Left lobe of liver (tissue), 2 donors: ENCODE measurements around the gene PUM2. TPM values are rescaled to one million over a fixed set of nuclear protein-coding genes. Genes with fewer than 3 reads are reported as not detected.
A peak's percentile ranks its signal among the peaks of the same experiment; 100 is the strongest.
"Not testable (repeated sequence)": the region's sequence is repeated elsewhere in the genome, so short reads cannot be mapped to it uniquely, and the experiment has no call there.

Source experiments
- ATAC-seq: fragments of 200-7000 bp; cut with Tn5 transposase; one replicate; pipeline ENCODE4 v1.9.1; 2020; ENCODE audit warnings: mild to moderate bottlenecking, moderate library complexity
- DNase-seq: peaks from one replicate; pipeline ENCODE4 v3.0.0-alpha.2; 2020; ENCODE audit warnings: low spot score
- total RNA-seq: library from RNA; stranded (reverse); gene quantifications from one replicate; pipeline ENCODE4 v1.2.1, GENCODE V29; 2021
- donor health status: DM: no; HTN: no; CAD: no; lungs with moderate emphysema.
- donor health status: DM: no; HTN: yes; CAD: no.

Gene PUM2
- total RNA-seq, 1 donor from 2014 or later, result 47.5 TPM

DNA sequence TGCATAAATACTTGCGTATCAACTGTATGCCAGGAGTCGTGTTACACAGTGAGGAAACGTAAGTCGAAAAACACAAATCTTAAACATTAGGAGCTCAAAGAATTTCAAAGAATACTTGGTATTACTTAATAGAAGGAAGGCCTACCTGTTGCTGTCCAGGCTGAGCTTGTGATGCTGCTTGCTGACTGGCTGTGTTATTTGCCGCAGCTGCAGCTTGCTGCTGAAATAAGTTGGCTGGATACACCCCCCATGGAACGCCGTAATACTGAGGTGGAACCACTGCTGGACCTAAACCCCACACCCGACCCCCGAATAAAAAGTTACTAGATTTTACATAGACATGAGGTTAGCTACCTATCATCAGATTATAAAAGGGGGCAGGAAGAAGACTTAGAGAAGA is 56.4 kb downstream of the PUM2 start:
- DNase-seq, result no peak
- ATAC-seq, result no peak

DNA sequence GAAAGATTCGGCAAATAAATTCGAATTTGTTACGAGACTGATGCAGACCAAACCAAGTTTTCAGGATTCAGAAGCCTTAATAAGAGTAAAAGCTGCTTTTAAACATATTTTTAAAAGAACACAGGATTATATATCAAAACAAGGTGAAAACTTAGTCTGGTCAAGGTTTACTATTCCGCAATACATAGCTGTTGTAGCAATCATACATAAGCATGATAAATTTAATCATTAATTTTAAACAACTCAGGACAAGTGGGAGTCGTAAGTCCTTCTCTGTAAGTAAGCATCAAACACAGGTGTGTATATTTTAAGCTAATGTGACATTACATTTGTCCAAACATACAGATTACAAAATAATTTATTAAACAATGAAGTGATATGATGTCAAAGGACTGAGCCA is 57.7 kb downstream of the PUM2 start:
- ATAC-seq, result peak; percentile 68
- DNase-seq, result no peak

DNA sequence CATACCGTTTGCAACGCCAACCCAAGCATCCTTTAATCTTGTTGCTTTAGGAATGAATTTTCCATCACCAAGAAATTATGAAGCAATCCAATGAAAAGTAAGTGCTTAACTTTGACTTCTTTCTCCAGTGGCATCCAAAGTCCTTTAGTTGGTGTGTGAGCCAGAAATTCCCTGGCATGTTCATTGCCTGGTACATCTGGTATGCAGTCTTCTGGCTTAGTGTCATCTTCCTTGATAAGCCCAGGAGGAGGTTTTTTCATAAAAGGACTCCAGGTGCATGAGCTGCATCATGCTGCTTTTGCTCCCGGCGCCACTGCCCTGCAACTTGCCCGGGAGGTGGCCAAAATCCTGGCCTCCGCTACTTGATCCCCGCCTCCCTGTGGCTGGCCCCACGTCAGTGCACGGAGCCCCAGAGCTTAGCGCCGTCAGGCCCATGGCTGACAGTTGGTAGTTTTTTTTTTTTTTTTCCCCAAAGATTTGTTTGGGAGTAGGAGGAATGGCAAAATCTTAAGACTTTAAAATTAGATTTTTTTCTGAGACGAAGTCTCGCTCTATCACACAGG is 58.7 kb downstream of the PUM2 start:
- DNase-seq (peak; percentile 49), ATAC-seq (peak; percentile 64)

DNA sequence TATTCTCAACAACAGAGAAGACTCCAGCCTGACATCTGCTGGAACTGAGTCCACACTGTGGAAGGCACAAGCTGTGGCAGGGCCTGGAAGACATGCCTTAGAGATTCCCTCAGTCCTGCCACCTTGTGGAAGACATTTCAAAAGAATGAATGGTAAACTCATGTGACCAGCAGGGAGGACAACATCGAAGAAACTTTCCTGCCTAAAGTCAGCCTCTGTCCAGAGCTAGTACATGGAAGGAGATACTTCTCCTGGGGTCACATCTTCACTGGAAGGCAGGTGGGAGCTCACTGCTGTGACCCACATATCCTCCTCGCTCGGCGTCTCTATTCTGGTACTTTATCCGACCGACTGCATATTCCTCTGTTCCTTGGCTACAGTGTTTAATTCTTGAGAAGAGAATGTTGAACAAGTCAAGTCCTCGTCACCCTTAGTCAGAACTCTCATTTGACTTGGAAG is 59.5 kb downstream of the PUM2 start:
- ATAC-seq, result peak; percentile 77
- peak; percentile 47 for DNase-seq

DNA sequence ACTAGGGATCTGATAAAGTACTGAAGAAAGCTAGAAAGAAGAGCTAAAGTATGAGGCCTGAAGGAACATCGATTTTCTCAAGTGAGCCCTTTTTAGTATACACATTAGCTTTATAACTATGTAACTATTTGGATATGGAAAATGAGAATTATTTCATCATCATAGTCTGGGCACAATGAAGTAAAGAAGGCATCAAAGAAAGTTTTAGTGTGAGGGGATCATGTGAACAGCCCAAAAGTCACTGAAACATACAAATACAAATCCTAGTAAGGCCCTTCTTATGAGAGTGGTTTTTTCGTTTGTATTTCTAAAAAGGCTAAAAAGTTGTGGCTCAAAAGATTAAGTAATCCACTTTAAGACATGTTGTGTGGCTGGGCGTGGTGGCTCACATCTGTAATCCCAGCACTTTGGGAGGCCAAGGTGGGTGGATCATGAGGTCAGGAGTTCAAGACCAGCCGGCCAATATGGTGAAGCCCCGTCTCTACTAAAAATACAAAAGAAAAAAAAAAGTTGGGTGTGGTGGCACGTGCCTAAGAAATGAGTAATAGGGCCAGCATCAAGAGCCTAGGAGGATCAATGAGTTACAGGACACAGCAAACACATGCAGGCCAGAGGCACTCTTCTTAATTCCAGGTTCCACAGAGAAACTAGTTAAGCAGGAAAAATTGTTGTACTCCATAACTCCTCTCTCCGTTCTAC is 61.9 kb downstream of the PUM2 start:
- DNase-seq, result no peak
- no peak for ATAC-seq

DNA sequence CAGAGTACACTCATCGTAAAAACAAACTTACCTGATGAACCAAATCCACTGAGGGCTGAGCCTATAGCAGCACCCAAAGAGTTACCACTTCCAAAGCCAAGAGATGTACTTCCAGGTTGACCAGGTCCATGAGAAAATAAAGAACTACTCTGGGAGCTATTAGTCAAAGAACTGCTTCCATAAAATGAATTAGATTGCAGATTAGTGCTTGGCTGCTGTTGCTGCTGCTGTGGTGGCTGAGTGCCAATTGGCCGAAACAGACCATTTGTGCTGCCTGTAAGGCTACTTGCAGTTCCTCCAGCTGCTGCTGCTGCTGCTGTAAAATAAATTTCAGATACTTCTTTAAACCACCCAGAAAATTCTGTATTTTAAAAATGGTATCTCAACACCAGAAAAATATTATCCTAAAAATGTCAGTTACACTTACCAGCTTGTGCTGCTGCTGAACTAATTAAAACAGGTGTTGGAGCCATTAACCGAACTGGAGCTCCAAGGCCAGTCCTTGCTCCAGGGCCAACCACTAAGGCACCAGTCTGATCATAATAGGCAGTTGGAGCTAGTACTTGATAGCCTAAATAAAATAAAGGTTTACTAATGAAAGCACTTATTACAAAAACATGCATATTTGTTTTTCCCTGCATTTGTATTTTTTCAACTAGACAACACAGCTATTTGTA is 67.6 kb downstream of the PUM2 start:
- peak; percentile 66 for DNase-seq

DNA sequence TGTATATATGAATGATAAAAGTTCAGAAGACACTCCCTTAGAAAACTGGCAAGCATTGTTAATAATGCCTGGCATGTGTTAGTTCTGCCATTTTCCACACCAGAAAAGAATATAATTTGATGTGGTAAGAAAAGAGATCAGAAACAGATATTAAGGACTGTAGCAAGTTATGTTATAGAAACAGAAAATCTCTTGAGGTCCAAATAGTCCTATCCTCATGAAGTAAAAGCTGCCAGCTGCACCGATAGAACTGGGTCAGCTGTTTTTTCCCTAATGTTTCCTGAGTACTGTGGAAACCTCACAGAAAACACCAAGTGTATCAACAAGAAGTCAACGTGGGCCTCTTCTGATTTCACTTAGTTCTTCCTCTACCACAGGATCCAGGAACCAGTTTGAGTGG is 68.8 kb downstream of the PUM2 start:
- no peak for DNase-seq
- no peak for ATAC-seq

More for the DNA sequence above, 67.6 kb downstream of the PUM2 start:
- peak; percentile 73 for ATAC-seq

DNA sequence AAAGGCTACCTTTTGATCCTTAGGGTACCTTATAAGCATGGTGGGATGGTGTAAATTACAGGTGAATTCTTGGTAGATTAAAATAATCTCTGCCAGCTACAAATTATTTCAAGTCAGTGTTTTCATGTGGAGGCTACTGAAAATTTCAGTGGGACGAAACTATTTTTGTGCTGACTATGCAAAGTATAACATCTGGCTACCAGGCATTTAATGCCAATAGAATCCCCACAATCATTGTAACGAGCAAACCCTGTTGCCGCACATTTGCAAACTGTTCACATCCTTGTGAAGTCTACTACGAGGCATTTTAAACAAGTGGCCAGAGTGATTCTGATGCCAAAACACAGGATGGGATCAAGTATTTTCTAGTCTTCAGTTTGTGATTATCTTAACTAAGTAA is 77.6 kb downstream of the PUM2 start:
- no peak for ATAC-seq
- no peak for DNase-seq

DNA sequence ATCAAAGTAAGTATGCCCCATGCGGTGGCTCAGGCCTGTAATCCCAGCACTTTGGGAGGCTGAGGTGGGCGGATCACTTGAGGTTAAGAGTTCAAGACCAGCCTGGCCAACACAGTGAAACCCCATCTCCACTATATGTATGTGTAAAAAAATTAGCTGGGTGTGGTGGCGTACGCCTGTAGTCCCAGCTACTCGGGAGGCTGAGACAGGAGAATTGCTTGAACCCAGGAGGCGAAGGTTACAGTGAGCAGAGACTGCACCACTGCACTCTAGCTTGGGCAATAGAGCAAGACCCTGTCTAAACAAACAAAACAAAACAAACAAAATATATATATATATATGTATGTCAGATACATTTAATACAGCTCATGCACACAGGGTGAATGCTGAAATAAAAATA is 82.3 kb downstream of the PUM2 start:
- DNase-seq, ATAC-seq: not testable (repeated sequence)

DNA sequence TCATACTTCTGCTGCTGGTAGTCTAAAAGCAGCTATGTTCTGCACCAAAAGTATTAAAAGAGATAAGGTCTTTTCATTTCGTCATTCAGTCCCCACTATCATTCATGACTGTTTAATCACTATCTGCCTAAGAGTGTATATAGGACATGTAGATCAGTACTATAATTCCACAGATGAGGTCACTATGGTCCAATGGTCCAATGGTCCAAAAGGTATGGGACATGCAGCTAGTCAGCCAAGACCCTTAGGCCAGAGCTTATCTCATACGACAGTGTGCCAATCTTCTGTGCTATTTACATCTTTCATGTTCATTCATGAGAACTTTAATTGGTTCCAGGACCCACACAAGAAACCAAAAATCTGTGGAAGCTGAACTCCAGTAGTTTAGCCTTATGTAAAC is 83.1 kb downstream of the PUM2 start:
- ATAC-seq, result peak; percentile 32

DNA sequence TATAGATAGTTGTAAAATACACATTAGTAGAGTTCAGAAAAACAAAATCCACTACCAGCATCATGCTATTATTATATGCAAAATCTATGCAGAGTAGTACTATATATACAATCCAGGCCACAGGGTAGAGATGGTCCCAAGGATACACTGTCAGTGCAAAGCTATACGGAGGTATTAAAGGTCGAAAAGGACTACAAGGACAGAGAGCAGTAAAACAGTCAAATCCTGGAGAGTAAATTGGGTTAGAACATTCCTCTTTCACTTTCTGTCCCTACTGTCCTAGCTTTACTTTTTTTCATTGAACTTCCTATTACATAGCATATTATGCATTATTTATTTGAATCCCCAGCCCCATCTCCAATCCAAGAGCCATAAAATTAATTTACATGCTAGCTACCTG is 86.0 kb downstream of the PUM2 start:
- ATAC-seq, result peak; percentile 40

More for the DNA sequence above, 83.1 kb downstream of the PUM2 start:
- DNase-seq, result no peak

DNA sequence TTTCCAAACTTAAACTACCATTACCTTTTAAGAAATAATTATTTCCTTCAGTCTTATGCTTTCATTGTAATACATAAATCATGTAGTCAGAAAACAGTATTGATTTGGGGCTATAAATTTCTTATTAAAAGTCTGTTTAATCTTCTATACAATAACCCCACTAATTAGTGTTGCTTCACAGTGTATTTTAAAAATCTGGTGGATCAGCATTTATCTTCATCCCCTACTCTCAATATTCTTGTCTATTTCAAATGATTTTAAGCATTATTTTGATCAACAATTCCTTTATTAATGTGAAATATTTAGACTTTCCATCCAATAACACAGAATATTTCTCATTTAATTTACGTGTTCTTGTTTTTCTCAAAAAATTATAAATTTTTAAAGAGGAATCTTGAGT is 93.2 kb downstream of the PUM2 start:
- ATAC-seq, result no peak

More for the DNA sequence above, 86.0 kb downstream of the PUM2 start:
- DNase-seq, result no peak

DNA sequence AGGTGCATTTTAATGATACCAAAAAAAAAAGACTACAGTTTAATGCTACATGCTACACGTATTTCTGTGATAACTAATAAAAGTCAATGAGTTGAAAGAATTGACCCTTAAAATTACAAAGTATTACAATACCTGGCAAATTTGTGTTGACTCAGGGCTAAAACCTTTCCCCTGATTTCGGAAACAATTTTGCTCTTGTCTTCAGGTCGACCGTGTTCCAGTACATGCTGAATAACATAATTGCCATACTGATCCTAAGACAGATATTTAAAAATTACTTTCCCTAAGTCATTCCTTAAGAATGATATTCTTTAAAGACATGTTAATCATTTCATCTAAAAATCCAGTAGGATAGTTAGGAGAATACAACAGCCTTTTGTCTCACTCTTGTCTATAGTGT is 95.9 kb downstream of the PUM2 start:
- DNase-seq, result no peak
- no peak for ATAC-seq

More for the DNA sequence above, 93.2 kb downstream of the PUM2 start:
- DNase-seq, result no peak

DNA sequence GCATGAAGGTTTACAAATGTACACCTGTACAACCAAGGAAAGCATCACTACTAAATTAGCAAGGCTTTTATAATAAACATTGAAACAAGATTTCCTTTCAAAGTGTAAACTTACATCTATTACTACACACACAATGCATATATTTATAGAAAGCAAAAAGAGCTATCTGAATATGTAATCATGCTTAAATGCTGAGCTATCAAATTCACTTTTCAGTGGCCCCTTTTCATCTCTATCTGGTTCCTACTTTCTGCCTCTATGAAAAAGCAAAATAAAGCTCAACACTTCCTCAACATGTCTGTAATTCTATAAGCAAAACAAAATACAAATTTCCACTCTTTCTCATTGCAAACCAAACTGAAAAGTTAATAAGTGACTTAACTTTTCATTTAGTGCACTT is 100.2 kb downstream of the PUM2 start:
- no peak for DNase-seq
- no peak for ATAC-seq

DNA sequence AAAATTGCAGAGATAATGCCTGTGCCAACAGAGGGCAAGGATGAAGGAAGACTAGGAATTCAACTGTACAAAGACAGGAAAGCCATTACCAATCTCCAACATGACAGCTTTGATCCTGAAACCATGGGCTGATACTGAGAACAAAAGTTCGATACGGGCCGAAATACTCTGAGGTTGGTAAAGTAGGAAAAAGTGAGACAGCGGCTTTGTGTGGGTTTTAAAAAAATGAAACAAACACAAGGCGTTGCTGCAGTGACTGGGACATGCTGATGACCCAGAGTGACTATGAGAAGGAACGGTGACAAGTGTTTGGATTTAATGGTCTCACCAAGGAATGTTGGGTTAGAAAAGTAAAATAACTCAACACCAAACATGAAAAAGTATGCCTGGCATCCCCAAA is 101.5 kb downstream of the PUM2 start:
- no peak for DNase-seq

DNA sequence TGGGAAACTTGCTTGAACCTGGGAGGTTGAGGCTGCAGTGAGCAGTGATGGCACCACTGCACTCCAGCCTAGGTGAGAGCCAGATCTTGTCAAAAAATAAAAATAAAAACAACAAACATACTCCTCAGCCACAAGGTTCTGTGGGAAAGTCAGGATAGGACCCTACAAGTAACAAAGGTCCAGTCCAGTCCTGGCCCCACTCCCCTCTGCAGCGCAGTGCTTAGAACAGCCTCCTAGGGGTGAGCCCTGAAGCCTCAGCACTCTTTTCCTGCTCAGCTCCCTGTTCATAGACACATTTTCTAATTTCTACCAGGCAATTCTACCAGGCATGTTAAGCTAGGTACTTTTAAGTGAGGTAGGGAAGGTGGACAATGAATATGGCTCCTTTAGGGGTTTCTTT is 103.6 kb downstream of the PUM2 start:
- ATAC-seq (no peak), DNase-seq (no peak)

More for the DNA sequence above, 101.5 kb downstream of the PUM2 start:
- no peak for ATAC-seq

DNA sequence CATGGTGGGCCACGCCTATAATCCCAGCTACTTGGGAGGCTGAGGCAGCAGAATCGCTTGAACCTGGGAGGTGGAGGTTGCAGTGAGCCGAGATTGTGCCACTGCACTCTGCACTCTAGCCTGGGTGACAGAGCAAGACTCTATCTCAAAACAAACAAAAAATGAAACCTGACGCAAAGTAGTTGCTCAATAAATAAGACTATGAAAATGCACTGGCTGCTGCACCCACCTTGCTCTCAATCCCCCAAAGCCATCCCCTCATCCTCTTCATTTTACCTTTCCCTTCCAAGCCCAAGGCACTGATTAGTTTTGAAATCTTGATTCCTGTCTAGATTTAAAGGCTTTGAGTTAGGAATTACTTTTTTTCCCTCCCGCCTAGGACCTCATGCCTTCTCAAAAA is 107.0 kb downstream of the PUM2 start:
- ATAC-seq, result peak; percentile 31
- not testable (repeated sequence) for DNase-seq

DNA sequence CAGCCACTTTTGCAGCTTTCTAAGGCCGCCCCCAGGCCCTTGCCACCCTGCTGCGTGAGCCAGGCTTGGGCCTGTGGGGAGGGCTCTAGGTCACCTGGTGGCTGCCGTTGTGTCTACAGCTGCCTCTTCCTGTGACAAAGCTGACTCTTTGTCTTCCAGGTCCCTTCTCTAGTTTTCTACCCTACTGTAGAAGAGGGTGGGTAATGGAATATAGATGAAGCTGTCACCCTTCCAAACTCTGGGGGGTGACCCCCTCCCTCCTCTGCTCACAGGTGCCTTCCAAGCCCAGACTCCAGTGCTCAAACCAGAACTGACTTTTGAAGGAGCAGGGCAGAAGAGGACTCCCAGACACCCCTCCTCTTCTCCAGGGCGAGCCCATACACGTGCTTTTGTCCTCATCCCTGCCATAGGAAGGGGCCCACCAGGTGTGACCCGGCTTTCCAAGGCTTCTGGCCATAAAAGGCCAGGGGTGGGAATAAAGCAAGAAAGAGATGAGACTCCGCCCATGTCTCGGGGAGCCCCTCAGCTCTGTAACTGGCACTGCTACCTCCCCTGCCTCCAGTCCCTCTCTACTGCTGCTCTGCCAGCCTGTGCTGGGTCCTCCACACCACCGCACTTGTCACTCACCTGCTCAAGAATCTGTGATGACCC is 107.8 kb downstream of the PUM2 start:
- peak; percentile 63 for ATAC-seq
- no peak for DNase-seq

DNA sequence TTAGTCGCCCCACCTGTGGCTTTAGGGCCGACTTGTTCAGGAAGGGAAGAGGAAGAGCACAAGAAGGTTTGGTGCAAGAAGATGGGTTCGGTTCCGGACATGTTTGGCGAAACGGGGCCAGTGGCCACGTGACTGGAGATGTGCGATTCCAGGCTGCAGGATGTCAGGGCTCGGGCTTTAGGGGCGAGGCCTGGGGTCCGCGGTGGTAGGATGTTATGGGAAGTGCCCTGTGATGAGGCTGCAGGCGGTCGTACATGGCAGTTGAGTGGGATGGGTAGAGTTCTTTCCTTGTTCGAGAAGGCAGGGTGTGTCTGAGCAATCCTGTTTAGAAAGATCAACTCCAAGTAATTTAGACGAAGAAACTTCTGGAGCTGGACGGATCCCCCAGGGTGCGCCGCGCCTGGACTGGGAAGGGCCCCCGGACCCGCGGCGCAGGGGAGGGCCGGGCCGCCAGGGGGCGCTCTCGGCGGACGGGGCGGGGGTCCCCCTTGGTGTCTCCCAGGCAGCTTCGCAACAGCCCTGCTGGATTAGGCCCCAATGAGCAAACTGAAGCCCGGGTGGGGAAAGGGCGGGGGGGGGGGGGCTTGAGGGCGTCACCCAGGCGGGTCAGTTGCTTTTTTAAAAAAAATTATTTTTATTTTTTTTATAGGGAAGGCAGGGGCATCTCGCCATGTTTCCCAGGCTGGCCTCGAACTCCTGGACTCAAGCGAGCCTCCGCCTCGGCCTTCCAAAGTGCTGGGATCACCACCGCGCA is 108.5 kb downstream of the PUM2 start:
- DNase-seq, result no peak
- ATAC-seq, result peak; percentile 24

DNA sequence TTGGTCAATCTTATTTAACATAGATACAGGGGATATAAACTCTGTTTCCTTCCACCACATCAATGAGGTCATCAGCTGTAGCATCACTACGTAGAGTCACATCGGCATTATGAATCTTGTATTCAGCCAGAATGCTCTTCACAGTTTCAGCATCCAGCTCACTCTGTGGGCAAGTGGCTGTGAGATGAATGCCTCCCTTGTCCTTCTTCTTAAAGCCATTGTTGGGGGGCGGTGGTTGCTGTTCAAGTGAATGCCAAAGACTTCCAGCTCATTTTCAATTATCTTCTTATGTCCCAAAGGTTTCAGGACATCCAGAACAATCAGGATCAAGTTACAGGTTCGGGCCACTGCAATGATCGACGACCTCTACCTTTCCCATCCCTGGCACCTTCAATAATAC is 110.4 kb downstream of the PUM2 start:
- ATAC-seq, DNase-seq: not testable (repeated sequence)

DNA sequence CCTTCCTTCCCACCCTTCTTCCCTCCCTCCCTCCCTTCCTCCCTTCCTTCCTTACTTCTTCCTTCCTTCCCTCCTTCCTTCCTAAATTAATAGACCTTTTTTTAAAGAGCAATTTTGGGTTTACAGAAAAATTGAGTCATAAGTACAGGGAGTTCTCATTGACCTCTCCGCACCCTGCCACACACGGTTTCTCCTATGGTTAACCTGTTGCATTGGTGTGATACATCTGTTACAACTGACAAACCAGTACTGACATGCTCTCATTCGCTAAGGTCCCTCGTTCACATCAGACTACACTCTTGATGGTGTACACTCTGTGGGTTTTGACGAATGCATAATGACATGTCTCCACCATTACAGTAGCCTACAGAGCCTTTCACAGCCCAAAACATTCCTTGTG is 114.1 kb downstream of the PUM2 start:
- no peak for ATAC-seq

More for the DNA sequence above, 114.1 kb downstream of the PUM2 start:
- DNase-seq, result no peak
